HCT116 (cell line): ENCODE results near the gene SPINK2.

Experiments
- FOSL1 ChIP-seq: IDR thresholded peaks from 2 replicates; pipeline ENCODE4 v1.6.1; 2012; ENCODE audit warnings: low read depth
- SIN3A ChIP-seq: IDR thresholded peaks from 2 replicates; pipeline ENCODE4 v1.6.1; 2012; ENCODE audit warnings: low read depth
- TF ChIP-seq, protein P1 (sequence below), 3 experiments: fragments of 200-600 bp in 1 of 3; sonication (generic) in 1 of 3; IDR thresholded peaks in 2 of 3; conservative IDR thresholded peaks in 1 of 3; 2 replicates each; pipeline ENCODE4 v1.5.1; 2012 to 2017; ENCODE audit warnings: low read depth in 2 of 3, low read length in 2 of 3, antibody characterized with exemption in 1 of 3, borderline replicate concordance in 1 of 3, control low read depth in 1 of 3, mild to moderate bottlenecking in 1 of 3, mixed read lengths in 1 of 3, mixed run types in 1 of 3, moderate library complexity in 1 of 3; ENCODE audit not compliant: insufficient read depth in 1 of 3

DNA sequence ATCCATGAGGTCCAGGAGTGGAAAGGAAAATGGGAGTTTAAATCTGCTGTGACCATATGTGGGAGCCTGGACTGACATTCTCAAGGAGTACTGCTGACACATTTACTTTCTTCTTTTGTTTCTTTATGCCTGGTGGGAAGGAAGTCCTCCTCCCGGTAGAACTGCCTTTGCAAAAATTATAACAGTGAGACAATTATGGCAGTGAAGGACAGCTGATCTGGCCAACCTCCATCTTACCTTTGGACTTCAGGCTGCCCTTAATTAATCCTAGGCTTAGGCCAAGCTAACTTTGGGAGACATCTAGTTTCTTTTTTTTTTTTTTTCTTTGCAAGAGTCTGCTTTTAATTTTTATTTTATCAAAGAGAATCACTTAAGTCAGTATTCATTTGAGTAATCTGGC, 61.3 kb downstream of the SPINK2 start:
- TF ChIP-seq, protein P1, sequence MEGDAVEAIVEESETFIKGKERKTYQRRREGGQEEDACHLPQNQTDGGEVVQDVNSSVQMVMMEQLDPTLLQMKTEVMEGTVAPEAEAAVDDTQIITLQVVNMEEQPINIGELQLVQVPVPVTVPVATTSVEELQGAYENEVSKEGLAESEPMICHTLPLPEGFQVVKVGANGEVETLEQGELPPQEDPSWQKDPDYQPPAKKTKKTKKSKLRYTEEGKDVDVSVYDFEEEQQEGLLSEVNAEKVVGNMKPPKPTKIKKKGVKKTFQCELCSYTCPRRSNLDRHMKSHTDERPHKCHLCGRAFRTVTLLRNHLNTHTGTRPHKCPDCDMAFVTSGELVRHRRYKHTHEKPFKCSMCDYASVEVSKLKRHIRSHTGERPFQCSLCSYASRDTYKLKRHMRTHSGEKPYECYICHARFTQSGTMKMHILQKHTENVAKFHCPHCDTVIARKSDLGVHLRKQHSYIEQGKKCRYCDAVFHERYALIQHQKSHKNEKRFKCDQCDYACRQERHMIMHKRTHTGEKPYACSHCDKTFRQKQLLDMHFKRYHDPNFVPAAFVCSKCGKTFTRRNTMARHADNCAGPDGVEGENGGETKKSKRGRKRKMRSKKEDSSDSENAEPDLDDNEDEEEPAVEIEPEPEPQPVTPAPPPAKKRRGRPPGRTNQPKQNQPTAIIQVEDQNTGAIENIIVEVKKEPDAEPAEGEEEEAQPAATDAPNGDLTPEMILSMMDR (IDR thresholded peaks at IDR 0.05 in 2 of 3, conservative IDR thresholded peaks at IDR 0.05 in 1 of 3; ENCODE audit: borderline replicate concordance in 1 of 3, insufficient read depth in 1 of 3, low read depth in 2 of 3, low read length in 2 of 3): no peak
- TF ChIP-seq SIN3A (no peak), FOSL1 (no peak)
